MCF 10A (cell line): ENCODE data around the gene UCHL3. TPM values are rescaled to one million over a fixed set of nuclear protein-coding genes. Genes with fewer than 3 reads are reported as not detected.

Experiments
- BruUV-seq: library from RNA; stranded (reverse); fragments of 400-500 nt; replicated peaks from 2 replicates; lab custom pipeline; 2021; lab: Mats Ljungman, UMichigan
- CTCF ChIA-PET: fragments of 300-600 bp; sonication (Branson Sonifier 250); formaldehyde crosslinking; extraction: SDS; loops from one replicate; lab custom pipeline; 2021; ENCODE audit warnings: antibody characterized with exemption, inconsistent platforms; lab: Yijun Ruan, JAX
- POLR2A ChIA-PET: fragments of 300-600, 350-650 bp; sonication (Branson Sonifier 250); formaldehyde crosslinking; extraction: SDS; loops from one replicate; lab custom pipeline; 2020; ENCODE audit warnings: antibody characterized with exemption, inconsistent platforms; lab: Yijun Ruan, JAX
- DNase-seq: peaks from one replicate; pipeline ENCODE4 v3.0.0-alpha.2; 2018; ENCODE audit not compliant: unreplicated experiment
- H3K27ac Mint-ChIP-seq: one replicate; pipeline ENCODE4 v1.8.0; 2022; ENCODE audit warnings: mild to moderate bottlenecking, low read depth, mixed read lengths; ENCODE audit not compliant: unreplicated experiment
- H3K27me3 Mint-ChIP-seq: one replicate; pipeline ENCODE4 v1.8.0; 2022; ENCODE audit warnings: mixed read lengths; ENCODE audit not compliant: insufficient read depth, unreplicated experiment
- H3K36me3 Mint-ChIP-seq: one replicate; pipeline ENCODE4 v1.8.0; 2022; ENCODE audit warnings: mild to moderate bottlenecking, moderate library complexity, mixed read lengths; ENCODE audit not compliant: insufficient read depth, unreplicated experiment
- H3K4me1 Mint-ChIP-seq: one replicate; pipeline ENCODE4 v1.8.0; 2022; ENCODE audit warnings: mixed read lengths; ENCODE audit not compliant: insufficient read depth, unreplicated experiment
- H3K4me3 Mint-ChIP-seq: one replicate; pipeline ENCODE4 v1.8.0; 2022; ENCODE audit warnings: mild to moderate bottlenecking, moderate library complexity, mixed read lengths; ENCODE audit not compliant: unreplicated experiment
- H3K9me3 Mint-ChIP-seq: one replicate; pipeline ENCODE4 v1.8.0; 2022; ENCODE audit warnings: mixed read lengths; ENCODE audit not compliant: unreplicated experiment
- CTCF ChIP-seq: fragments of 200-600 bp; IDR thresholded peaks from one replicate; pipeline ENCODE4 v1.8.0; 2022; ENCODE audit warnings: antibody characterized with exemption, mild to moderate bottlenecking; ENCODE audit not compliant: unreplicated experiment
- intact Hi-C: fragments of 100-400 bp; cut with micrococcal nuclease; formaldehyde crosslinking; loops from 2 replicates; pipeline ENCODE4 v1.14.1; 2022
- total RNA-seq: library from RNA; stranded (reverse); gene quantifications from 2 replicates; pipeline ENCODE4 v1.2.3, GENCODE V29; 2022

Gene UCHL3
- total RNA-seq, 1 experiment from 2014 or later, result 79.3 TPM

DNA sequence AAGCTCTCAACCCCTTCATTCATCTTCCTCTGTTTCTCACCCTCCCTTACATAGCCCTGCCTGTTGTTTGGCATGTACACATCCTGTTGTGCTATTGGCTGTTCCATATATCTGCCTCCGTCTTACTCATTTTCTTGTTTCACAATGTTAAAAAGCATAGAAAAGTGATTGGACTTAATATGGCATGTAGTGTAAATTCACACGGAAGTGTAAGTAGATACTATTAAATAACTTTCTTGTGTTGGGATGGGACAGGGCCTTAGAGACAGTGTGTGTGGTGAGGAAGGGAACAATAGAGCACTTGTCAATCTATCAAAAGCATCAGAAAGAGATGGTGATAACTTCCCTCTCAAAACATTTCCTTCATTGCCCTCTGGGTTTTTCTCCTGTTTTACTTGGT is 98.9 kb downstream of the UCHL3 start:
- Mint-ChIP-seq H3K27ac (no peak overlapping the region), H3K36me3 (no peaks in the 10 kb centered on the region), H3K4me3 (no peak overlapping the region), H3K4me1 (no peaks in the 10 kb centered on the region), H3K27me3 (no peaks in the 10 kb centered on the region), H3K9me3 (no peaks in the 10 kb centered on the region)
- no peak for DNase-seq
- no TSS peak for BruUV-seq
- no peak for TF ChIP-seq CTCF
- POLR2A ChIA-PET, result interaction anchor here (0.6 kb wide), 1 partner anchor 1454 kb away, joined by 3 read pairs; no protein-coding TSS in a partner anchor
- CTCF ChIA-PET, result interaction anchor here (0.6 to 1.5 kb wide), 2 partner anchors 48 to 1661 kb away, joined by 3 read pairs; no protein-coding TSS in a partner anchor
- intact Hi-C loops, result no loop called here

DNA sequence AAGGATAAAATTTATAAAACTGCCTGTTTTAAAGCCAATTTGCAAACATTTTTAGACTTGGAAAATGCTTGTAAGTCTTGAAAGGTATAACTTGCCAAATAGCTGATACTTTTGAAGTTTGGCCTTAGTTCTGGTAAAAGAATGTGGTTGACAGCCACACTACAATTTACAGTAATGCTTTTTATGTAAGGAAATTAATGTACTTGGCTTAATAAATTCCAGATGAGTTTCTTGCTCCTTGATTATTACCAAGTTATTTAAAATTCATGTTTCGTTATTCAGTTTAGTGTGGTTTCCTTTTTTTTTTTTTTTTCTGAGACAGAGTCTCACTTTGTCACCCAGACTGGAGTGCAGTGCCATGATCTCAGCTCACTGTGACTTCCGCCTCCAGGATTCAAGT is 101.4 kb downstream of the UCHL3 start:
- no peaks in the 10 kb centered on the region for H3K4me1 Mint-ChIP-seq
- H3K4me3 Mint-ChIP-seq, result no peak overlapping the region
- no peak for TF ChIP-seq CTCF
- CTCF ChIA-PET, result no interaction called here
- no peak overlapping the region for H3K27ac Mint-ChIP-seq
- intact Hi-C loops, result no loop called here
- DNase-seq, result no peak
- no TSS peak for BruUV-seq
- POLR2A ChIA-PET, result no interaction called here
- H3K36me3 Mint-ChIP-seq, result no peaks in the 10 kb centered on the region
- H3K27me3 Mint-ChIP-seq, result no peaks in the 10 kb centered on the region
- no peaks in the 10 kb centered on the region for H3K9me3 Mint-ChIP-seq

DNA sequence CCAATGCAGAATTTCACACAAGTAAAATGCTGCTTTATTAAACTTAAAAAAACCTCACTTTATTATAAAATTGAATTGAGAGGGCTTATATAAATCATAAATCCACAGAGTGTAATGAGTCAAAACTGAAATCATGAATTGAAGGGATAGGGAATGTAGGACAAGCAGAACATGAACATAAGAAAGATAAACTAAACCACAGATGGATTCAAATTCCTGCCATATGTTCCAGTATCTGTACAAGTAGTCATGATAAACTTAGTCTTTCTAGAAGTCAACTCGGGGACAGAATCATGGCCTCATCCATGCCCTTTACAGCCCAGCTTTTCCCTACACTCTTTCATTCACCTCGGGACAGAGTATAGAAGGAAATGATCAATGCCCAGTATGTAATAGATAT is 103.1 kb downstream of the UCHL3 start:
- no TSS peak for BruUV-seq
- DNase-seq, result no peak
- Mint-ChIP-seq H3K9me3 (no peaks in the 10 kb centered on the region), H3K27me3 (no peaks in the 10 kb centered on the region), H3K36me3 (peaks cover 5% of the 10 kb centered on the region), H3K4me3 (no peak overlapping the region), H3K27ac (no peak overlapping the region), H3K4me1 (no peaks in the 10 kb centered on the region)
- POLR2A ChIA-PET, result no interaction called here
- no peak for TF ChIP-seq CTCF
- intact Hi-C loops, result no loop called here
- CTCF ChIA-PET, result no interaction called here

Other genes starting within 250 kb of the UCHL3 start
- gene TBC1D4, start 67.6 kb upstream of the UCHL3 start, total RNA-seq, result 6.6 and 9.3 TPM in 2 replicates
- 132 TPM in 2 replicates for gene COMMD6, start 11.9 kb upstream of the UCHL3 start, total RNA-seq
- gene LMO7, start 86.5 kb downstream of the UCHL3 start, total RNA-seq, result 30.8 and 47.1 TPM in 2 replicates